ENCODE data around the gene RPS6KA1. TPM values are rescaled to one million over a fixed set of nuclear protein-coding genes. Genes with fewer than 3 reads are reported as not detected.
"Not testable (repeated sequence)": the region's sequence is repeated elsewhere in the genome, so short reads cannot be mapped to it uniquely, and the experiment has no call there.

The RPS6KA1 gene
- total RNA-seq, 1 experiment from 2014 or later, result 60.5 TPM

DNA sequence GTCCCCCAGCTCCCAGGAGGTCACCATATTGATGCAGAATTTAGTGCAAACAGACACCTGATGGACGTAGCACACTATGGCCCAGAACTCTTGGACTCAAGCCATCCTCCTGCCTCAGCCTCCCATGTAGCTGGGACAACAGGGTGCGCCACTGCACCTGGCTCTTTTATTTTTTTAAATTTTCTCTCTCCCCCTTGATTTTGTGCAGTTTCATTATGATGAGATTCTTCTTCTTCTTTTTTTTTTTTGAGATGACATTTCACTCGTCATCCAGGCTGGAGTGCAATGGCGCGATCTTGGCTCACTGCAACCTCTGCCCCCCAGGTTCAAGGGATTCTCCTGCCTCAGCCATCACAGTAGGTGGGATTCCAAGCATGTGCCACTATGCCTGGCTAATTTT lies 63.8 kb downstream of the RPS6KA1 start:
- H2AFZ ChIP-seq, result no peak overlapping the region
- CTCF ChIA-PET, result interaction anchor here (0.6 kb wide), 1 partner anchor 70 kb away, joined by 4 read pairs; no protein-coding TSS in a partner anchor
- H3K9me3 ChIP-seq (ENCODE audit: insufficient read depth, low read depth), result no peaks in the 10 kb centered on the region
- no peak overlapping the region for H3K4me3 ChIP-seq
- no peaks in the 10 kb centered on the region for H3K79me2 ChIP-seq (ENCODE audit: low read depth)
- no peak overlapping the region for H3K27ac ChIP-seq
- H3K36me3 ChIP-seq (ENCODE audit: low read depth), result no peaks in the 10 kb centered on the region
- H3K9me2 ChIP-seq (ENCODE audit: insufficient read depth), result no peaks in the 10 kb centered on the region
- POLR2A ChIA-PET (ENCODE audit: unreplicated experiment), result no interaction called here
- no peak for DNase-seq
- no peaks in the 10 kb centered on the region for H3K27me3 ChIP-seq (ENCODE audit: insufficient read depth, low read depth)
- H3F3A ChIP-seq (ENCODE audit: insufficient read depth, low read depth), result peaks cover 3% of the 10 kb centered on the region; the same call in 1 of the 2 replicates
- BruUV-seq (replicated peaks), result no TSS peak
- no peak for TF ChIP-seq EZH2 (IDR thresholded peaks at IDR 0.05; ENCODE audit: low read depth)
- TF ChIP-seq CTCF (conservative IDR thresholded peaks at IDR 0.05), result no peak
- H3K4me1 ChIP-seq (replicated peaks; ENCODE audit: insufficient read depth), result no peaks in the 10 kb centered on the region
- intact Hi-C loops (cut with micrococcal nuclease; ENCODE audit: unreplicated experiment), result no loop called here
- no peaks in the 10 kb centered on the region for H4K20me1 ChIP-seq (ENCODE audit: insufficient read depth)
- no peak overlapping the region for H3K4me2 ChIP-seq

- H3K36me3 ChIP-seq (ENCODE audit: low read depth); H3K4me3 ChIP-seq; DNase-seq; H4K20me1 ChIP-seq (ENCODE audit: insufficient read depth); H3K27ac ChIP-seq; BruUV-seq (replicated peaks); H3K79me2 ChIP-seq (ENCODE audit: low read depth); H3K27me3 ChIP-seq (ENCODE audit: insufficient read depth, low read depth); H3K4me1 ChIP-seq (replicated peaks; ENCODE audit: insufficient read depth); H3K9me3 ChIP-seq (ENCODE audit: insufficient read depth, low read depth); H2AFZ ChIP-seq; H3K9me2 ChIP-seq (ENCODE audit: insufficient read depth); intact Hi-C loops (cut with micrococcal nuclease; ENCODE audit: unreplicated experiment); H3F3A ChIP-seq (ENCODE audit: insufficient read depth, low read depth); H3K4me2 ChIP-seq; POLR2A ChIA-PET (ENCODE audit: unreplicated experiment): not testable (repeated sequence)
- CTCF ChIA-PET, result interaction anchor here (0.6 to 0.8 kb wide), 3 partner anchors 195 to 349 kb away, joined by 3 to 6 read pairs (median 4); no protein-coding TSS in a partner anchor
Measured at GRCh38 chr1:26594593-26594992, 65.0 kb downstream of the RPS6KA1 start.

GRCh38 chr1:26597629-26598039 lies 68.1 kb downstream of the RPS6KA1 start:
- no peaks in the 10 kb centered on the region for H4K20me1 ChIP-seq (ENCODE audit: insufficient read depth)
- no TSS peak for BruUV-seq (replicated peaks)
- H3K79me2 ChIP-seq (ENCODE audit: low read depth), result no peaks in the 10 kb centered on the region
- ChIA-PET CTCF (no interaction called here), POLR2A (ENCODE audit: unreplicated experiment) (interaction anchor here (0.7 kb wide), 1 partner anchor 202 kb away, joined by 3 read pairs; no protein-coding TSS in a partner anchor)
- no peak overlapping the region for H3K27ac ChIP-seq
- TF ChIP-seq EZH2 (IDR thresholded peaks at IDR 0.05; ENCODE audit: low read depth) (no peak), CTCF (conservative IDR thresholded peaks at IDR 0.05) (peak; percentile 73)
- no peaks in the 10 kb centered on the region for H3K36me3 ChIP-seq (ENCODE audit: low read depth)
- no peak overlapping the region for H2AFZ ChIP-seq
- H3K4me3 ChIP-seq, result no peak overlapping the region
- DNase-seq, result peak in 1 of 2 experiments; percentile 36
- no peaks in the 10 kb centered on the region for H3K9me2 ChIP-seq (ENCODE audit: insufficient read depth)
- no peaks in the 10 kb centered on the region for H3K27me3 ChIP-seq (ENCODE audit: insufficient read depth, low read depth)
- no peaks in the 10 kb centered on the region for H3K4me1 ChIP-seq (replicated peaks; ENCODE audit: insufficient read depth)
- H3K9me3 ChIP-seq (ENCODE audit: insufficient read depth, low read depth), result no peaks in the 10 kb centered on the region
- intact Hi-C loops (cut with micrococcal nuclease; ENCODE audit: unreplicated experiment), result no loop called here
- H3K4me2 ChIP-seq, result no peak overlapping the region
- H3F3A ChIP-seq (ENCODE audit: insufficient read depth, low read depth), result peaks cover 3% of the 10 kb centered on the region; the same call in 1 of the 2 replicates

- Histone ChIP-seq H3F3A (ENCODE audit: insufficient read depth, low read depth) (peaks cover 3% of the 10 kb centered on the region; the same call in 1 of the 2 replicates), H3K27ac (no peak overlapping the region), H3K9me2 (ENCODE audit: insufficient read depth) (no peaks in the 10 kb centered on the region), H3K4me3 (no peak overlapping the region), H3K36me3 (ENCODE audit: low read depth) (no peaks in the 10 kb centered on the region), H3K4me1 (replicated peaks; ENCODE audit: insufficient read depth) (no peaks in the 10 kb centered on the region), H3K79me2 (ENCODE audit: low read depth) (no peaks in the 10 kb centered on the region), H3K27me3 (ENCODE audit: insufficient read depth, low read depth) (no peaks in the 10 kb centered on the region), H4K20me1 (ENCODE audit: insufficient read depth) (no peaks in the 10 kb centered on the region), H3K4me2 (no peak overlapping the region), H3K9me3 (ENCODE audit: insufficient read depth, low read depth) (no peaks in the 10 kb centered on the region), H2AFZ (no peak overlapping the region)
- POLR2A ChIA-PET (ENCODE audit: unreplicated experiment), result interaction anchor here (0.5 to 0.7 kb wide), 2 partner anchors 185 to 315 kb away, joined by 8 to 10 read pairs; partner anchors contain the start of gene NR0B2
- TF ChIP-seq CTCF (conservative IDR thresholded peaks at IDR 0.05), result no peak
- no peak for DNase-seq
- CTCF ChIA-PET, result interaction anchor here (0.6 to 0.8 kb wide), 3 partner anchors 50 to 208 kb away, joined by 3 to 4 read pairs (median 3); no protein-coding TSS in a partner anchor
- intact Hi-C loops (cut with micrococcal nuclease; ENCODE audit: unreplicated experiment), result no loop called here
- no TSS peak for BruUV-seq (replicated peaks)
Measured at GRCh38 chr1:26598890-26599289, 69.3 kb downstream of the RPS6KA1 start.
